Vagina (tissue), 2 donors: ENCODE results near the gene TPT1.

ENCODE experiments used
- POLR2A ChIP-seq, 2 donors: fragments of 450-650 bp; IDR thresholded peaks; one replicate each; pipeline ENCODE4 v1.6.1; 2017; ENCODE audit warnings: antibody characterized with exemption in 2 of 2, mild to moderate bottlenecking in 2 of 2, moderate library complexity in 2 of 2
- POLR2AphosphoS5 ChIP-seq, 2 donors: sonication (generic); formaldehyde crosslinking; IDR thresholded peaks; one replicate each; pipeline ENCODE4 v1.9.0; 2017; ENCODE audit warnings: antibody characterized with exemption in 2 of 2, mild to moderate bottlenecking in 2 of 2, low read depth in 1 of 2; ENCODE audit not compliant: insufficient read depth in 1 of 2
- TF ChIP-seq, protein P1 (sequence below), 3 experiments: fragments of 450-650 bp in 2 of 3; fragments of 200-600 bp in 1 of 3; sonication (generic) in 1 of 3; IDR thresholded peaks; one replicate each; pipeline ENCODE4 v1.5.1; 2017 to 2019; ENCODE audit warnings: antibody characterized with exemption in 3 of 3, mild to moderate bottlenecking in 2 of 3, moderate library complexity in 2 of 3

DNA sequence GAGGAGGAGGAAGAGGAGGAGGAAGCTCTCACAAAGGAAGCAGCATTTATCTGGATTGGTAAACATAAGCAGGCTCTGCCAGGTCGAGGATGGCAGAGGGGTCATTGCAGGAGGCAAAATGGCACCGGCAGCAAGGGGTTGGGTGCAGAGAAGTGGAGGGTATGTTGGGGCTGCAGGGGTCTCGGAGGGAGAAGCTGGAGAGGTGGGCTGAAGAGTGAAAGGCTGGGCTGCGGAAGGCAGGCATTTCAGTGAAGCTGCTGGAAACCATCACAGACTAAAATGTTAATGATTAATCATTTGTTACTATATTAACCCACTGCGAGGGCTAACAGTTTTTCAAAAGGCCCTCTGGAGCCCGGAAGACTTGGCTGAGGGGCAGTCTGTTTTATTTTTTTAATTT is 24.6 kb downstream of the TPT1 start:
- TF ChIP-seq POLR2AphosphoS5 (IDR thresholded peaks at IDR 0.05; ENCODE audit: insufficient read depth in 1 of 2, low read depth in 1 of 2) (no peak), POLR2A (IDR thresholded peaks at IDR 0.05) (no peak)
- TF ChIP-seq, protein P1, sequence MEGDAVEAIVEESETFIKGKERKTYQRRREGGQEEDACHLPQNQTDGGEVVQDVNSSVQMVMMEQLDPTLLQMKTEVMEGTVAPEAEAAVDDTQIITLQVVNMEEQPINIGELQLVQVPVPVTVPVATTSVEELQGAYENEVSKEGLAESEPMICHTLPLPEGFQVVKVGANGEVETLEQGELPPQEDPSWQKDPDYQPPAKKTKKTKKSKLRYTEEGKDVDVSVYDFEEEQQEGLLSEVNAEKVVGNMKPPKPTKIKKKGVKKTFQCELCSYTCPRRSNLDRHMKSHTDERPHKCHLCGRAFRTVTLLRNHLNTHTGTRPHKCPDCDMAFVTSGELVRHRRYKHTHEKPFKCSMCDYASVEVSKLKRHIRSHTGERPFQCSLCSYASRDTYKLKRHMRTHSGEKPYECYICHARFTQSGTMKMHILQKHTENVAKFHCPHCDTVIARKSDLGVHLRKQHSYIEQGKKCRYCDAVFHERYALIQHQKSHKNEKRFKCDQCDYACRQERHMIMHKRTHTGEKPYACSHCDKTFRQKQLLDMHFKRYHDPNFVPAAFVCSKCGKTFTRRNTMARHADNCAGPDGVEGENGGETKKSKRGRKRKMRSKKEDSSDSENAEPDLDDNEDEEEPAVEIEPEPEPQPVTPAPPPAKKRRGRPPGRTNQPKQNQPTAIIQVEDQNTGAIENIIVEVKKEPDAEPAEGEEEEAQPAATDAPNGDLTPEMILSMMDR (IDR thresholded peaks at IDR 0.05): no peak
